Measurements from ENCODE around the gene NFASC. TPM values are rescaled to one million over a fixed set of nuclear protein-coding genes. Genes with fewer than 3 reads are reported as not detected.
A peak's percentile ranks its signal among the peaks of the same experiment; 100 is the strongest.

NFASC gene
- total RNA-seq, 2 donors from 2014 or later, result 27.7 to 45.9 TPM

- H3K27me3 Mint-ChIP-seq (ENCODE audit: insufficient read depth), result no peaks in the 10 kb centered on the region
- WGBS, 2 experiments (ENCODE audit: insufficient coverage in 1 of 2, insufficient read length in 1 of 2), result 100% methylated on average over 1 to 2 of the region's 2 CpGs
- Histone ChIP-seq H3K36me3 (ENCODE audit: control insufficient read depth, insufficient read depth, low read length) (no peaks in the 10 kb centered on the region), H3K27me3 (ENCODE audit: control insufficient read depth, insufficient read depth, low read length, poor library complexity, severe bottlenecking) (no peaks in the 10 kb centered on the region), H3K9ac (ENCODE audit: extremely low read depth, low read length, poor library complexity, severe bottlenecking) (no peak overlapping the region), H3K4me3 (ENCODE audit: low read length) (no peak overlapping the region), H3K4me1 (ENCODE audit: control insufficient read depth, insufficient read depth, low read length) (peaks cover 3% of the 10 kb centered on the region), H3K27ac (ENCODE audit: low read depth, low read length) (no peak overlapping the region), H3K9me3 (ENCODE audit: control insufficient read depth, low read length) (no peaks in the 10 kb centered on the region)
- no peaks in the 10 kb centered on the region for H3K36me3 Mint-ChIP-seq (ENCODE audit: low read depth)
- no peak for DNase-seq
- no peaks in the 10 kb centered on the region for H3K9me3 Mint-ChIP-seq
- no peak for TF ChIP-seq CTCF (conservative IDR thresholded peaks at IDR 0.05)
- no peak overlapping the region for H3K4me3 Mint-ChIP-seq
- H3K4me1 Mint-ChIP-seq, result no peaks in the 10 kb centered on the region
- no peak overlapping the region for H3K27ac Mint-ChIP-seq
Measured at GRCh38 chr1:204888294-204888693, 17.6 kb downstream of the NFASC start.

- Histone ChIP-seq H3K36me3 (ENCODE audit: control insufficient read depth, insufficient read depth, low read length) (no peaks in the 10 kb centered on the region), H3K27me3 (ENCODE audit: control insufficient read depth, insufficient read depth, low read length, poor library complexity, severe bottlenecking) (no peaks in the 10 kb centered on the region), H3K9me3 (ENCODE audit: control insufficient read depth, low read length) (no peaks in the 10 kb centered on the region), H3K27ac (ENCODE audit: low read depth, low read length) (peak overlapping the region; percentile 29), H3K4me1 (ENCODE audit: control insufficient read depth, insufficient read depth, low read length) (peaks cover 3% of the 10 kb centered on the region), H3K4me3 (ENCODE audit: low read length) (no peak overlapping the region), H3K9ac (ENCODE audit: extremely low read depth, low read length, poor library complexity, severe bottlenecking) (no peak overlapping the region)
- no peak overlapping the region for H3K4me3 Mint-ChIP-seq
- no peaks in the 10 kb centered on the region for H3K27me3 Mint-ChIP-seq (ENCODE audit: insufficient read depth)
- DNase-seq, result no peak
- H3K27ac Mint-ChIP-seq, result no peak overlapping the region
- no peak for TF ChIP-seq CTCF (conservative IDR thresholded peaks at IDR 0.05)
- 82 to 85% methylated on average over 2 to 8 of the region's 8 CpGs for WGBS, 2 experiments (ENCODE audit: insufficient coverage in 1 of 2, insufficient read length in 1 of 2)
- no peaks in the 10 kb centered on the region for H3K36me3 Mint-ChIP-seq (ENCODE audit: low read depth)
- H3K4me1 Mint-ChIP-seq, result no peaks in the 10 kb centered on the region
- no peaks in the 10 kb centered on the region for H3K9me3 Mint-ChIP-seq
Measured at GRCh38 chr1:204889681-204890383, 19.2 kb downstream of the NFASC start.

GRCh38 chr1:204891860-204892259 is 21.2 kb downstream of the NFASC start:
- Histone ChIP-seq H3K4me3 (ENCODE audit: low read length) (no peak overlapping the region), H3K9me3 (ENCODE audit: control insufficient read depth, low read length) (no peaks in the 10 kb centered on the region), H3K36me3 (ENCODE audit: control insufficient read depth, insufficient read depth, low read length) (no peaks in the 10 kb centered on the region), H3K9ac (ENCODE audit: extremely low read depth, low read length, poor library complexity, severe bottlenecking) (no peak overlapping the region), H3K27me3 (ENCODE audit: control insufficient read depth, insufficient read depth, low read length, poor library complexity, severe bottlenecking) (no peaks in the 10 kb centered on the region), H3K4me1 (ENCODE audit: control insufficient read depth, insufficient read depth, low read length) (peaks cover 3% of the 10 kb centered on the region), H3K27ac (ENCODE audit: low read depth, low read length) (no peak overlapping the region)
- no peaks in the 10 kb centered on the region for H3K36me3 Mint-ChIP-seq (ENCODE audit: low read depth)
- peaks cover 5% of the 10 kb centered on the region for H3K4me1 Mint-ChIP-seq
- no peak overlapping the region for H3K4me3 Mint-ChIP-seq
- no peak overlapping the region for H3K27ac Mint-ChIP-seq
- no peaks in the 10 kb centered on the region for H3K9me3 Mint-ChIP-seq
- TF ChIP-seq CTCF (conservative IDR thresholded peaks at IDR 0.05), result no peak
- no peaks in the 10 kb centered on the region for H3K27me3 Mint-ChIP-seq (ENCODE audit: insufficient read depth)
- no peak for DNase-seq
- 81% methylated on average over 3 of the region's 3 CpGs for WGBS, 2 experiments (ENCODE audit: insufficient coverage in 1 of 2, insufficient read length in 1 of 2)
